DOHH2 (cell line): ENCODE results near the gene ZMYND8.

ENCODE experiments used
- H3F3A ChIP-seq: fragments of 200-600 bp; sonication (generic), shearing (Covaris generic); 2 replicates; pipeline ENCODE4 v1.6.0; 2016; ENCODE audit warnings: antibody characterized with exemption, mild to moderate bottlenecking; ENCODE audit not compliant: control insufficient read depth, insufficient read depth
- H3K27ac ChIP-seq: fragments of 200-600 bp; sonication (generic); 2 replicates; pipeline ENCODE4 v1.5.1; 2014; ENCODE audit warnings: low read depth, mild to moderate bottlenecking, low read length, moderate library complexity
- H3K27me3 ChIP-seq: fragments of 200-600 bp; sonication (generic); 2 replicates; pipeline ENCODE4 v1.6.1; 2014; ENCODE audit warnings: mild to moderate bottlenecking, low read length, mixed read lengths; ENCODE audit not compliant: control insufficient read depth
- H3K36me3 ChIP-seq: fragments of 200-600 bp; sonication (generic); 2 replicates; pipeline ENCODE4 v1.6.1; 2014; ENCODE audit warnings: mild to moderate bottlenecking, low read length, moderate library complexity, mixed read lengths; ENCODE audit not compliant: control insufficient read depth
- H3K4me1 ChIP-seq: fragments of 200-600 bp; sonication (generic); 2 replicates; pipeline ENCODE4 v1.6.1; 2014; ENCODE audit warnings: mild to moderate bottlenecking, low read length, mixed read lengths; ENCODE audit not compliant: control insufficient read depth
- H3K4me2 ChIP-seq: fragments of 200-600 bp; sonication (generic); 2 replicates; pipeline ENCODE4 v1.6.0; 2014; ENCODE audit warnings: mild to moderate bottlenecking, low read length, moderate library complexity
- H3K4me3 ChIP-seq: fragments of 200-600 bp; sonication (generic); 2 replicates; pipeline ENCODE4 v1.5.1; 2014; ENCODE audit warnings: mild to moderate bottlenecking, low read length, mixed read lengths
- H3K79me2 ChIP-seq: fragments of 200-600 bp; sonication (generic); 2 replicates; pipeline ENCODE4 v1.6.1; 2014; ENCODE audit warnings: mild to moderate bottlenecking, low read length, mixed read lengths; ENCODE audit not compliant: control insufficient read depth
- H3K9me2 ChIP-seq: fragments of 200-600 bp; sonication (generic); replicated peaks from 2 replicates; pipeline ENCODE4 v1.6.1; 2014; ENCODE audit warnings: mild to moderate bottlenecking, low read length, mixed read lengths; ENCODE audit not compliant: control insufficient read depth
- H3K9me3 ChIP-seq: fragments of 200-600 bp; sonication (generic); 2 replicates; pipeline ENCODE4 v1.6.1; 2014; ENCODE audit warnings: antibody characterized with exemption, low read length, mixed read lengths; ENCODE audit not compliant: control insufficient read depth, insufficient read depth
- H4K20me1 ChIP-seq: fragments of 200-600 bp; sonication (generic); 2 replicates; pipeline ENCODE4 v1.6.0; 2014; ENCODE audit warnings: low read depth, mild to moderate bottlenecking, antibody characterized with exemption, low read length, moderate library complexity; ENCODE audit not compliant: control insufficient read depth, insufficient read depth
- EZH2phosphoT487 ChIP-seq: fragments of 200-600 bp; sonication (generic); IDR thresholded peaks from 2 replicates; pipeline ENCODE4 v1.6.1; 2017; ENCODE audit warnings: borderline replicate concordance, mild to moderate bottlenecking, antibody characterized with exemption, low read length, moderate library complexity, mixed read lengths
- TF ChIP-seq, protein P1 (sequence below): fragments of 200-600 bp; sonication (generic); IDR thresholded peaks from one replicate; pipeline ENCODE4 v1.5.1; 2014; ENCODE audit warnings: antibody characterized with exemption, mild to moderate bottlenecking, low read depth, low read length; ENCODE audit not compliant: poor library complexity, severe bottlenecking

The ZMYND8 gene

DNA sequence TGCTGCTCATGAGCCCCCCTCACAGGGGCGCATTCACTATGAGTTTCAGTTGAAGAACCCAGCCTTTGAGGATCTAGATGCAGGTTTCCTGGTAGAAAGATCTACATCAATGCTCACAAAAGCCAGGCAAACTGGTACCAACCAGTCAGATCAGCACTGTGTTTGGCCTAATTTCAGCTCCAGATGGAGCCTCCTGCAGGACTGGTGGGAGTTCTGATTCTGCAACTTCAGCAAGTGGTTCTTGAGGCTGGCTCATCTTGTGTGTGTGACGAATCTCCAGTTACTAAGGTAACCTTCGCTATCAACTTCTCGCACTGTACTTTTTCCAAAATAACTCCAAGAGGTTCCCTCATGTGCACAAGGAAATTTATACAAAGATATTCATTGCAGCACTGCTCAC is 118.8 kb downstream of the ZMYND8 start:
- H4K20me1 ChIP-seq = no peaks in the 10 kb centered on the region

DNA sequence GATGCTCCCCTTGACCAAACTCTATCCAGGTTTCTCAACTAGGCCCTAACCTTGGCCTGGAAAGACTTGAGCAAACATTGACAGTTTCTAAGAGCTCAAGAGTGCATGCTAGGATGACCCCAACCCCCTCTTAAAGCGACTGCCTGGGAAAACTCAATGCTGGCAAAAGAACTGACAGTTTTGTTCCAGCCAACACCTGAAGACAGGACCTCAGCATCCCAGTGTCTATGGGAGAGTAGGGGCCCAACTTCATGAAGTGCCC is 119.9 kb downstream of the ZMYND8 start:
- Histone ChIP-seq H3F3A (no peaks in the 10 kb centered on the region), H3K4me3 (no peak overlapping the region), H3K27me3 (no peaks in the 10 kb centered on the region), H3K9me2 (no peaks in the 10 kb centered on the region), H3K9me3 (no peaks in the 10 kb centered on the region), H3K27ac (no peak overlapping the region), H3K79me2 (no peaks in the 10 kb centered on the region), H3K4me2 (no peak overlapping the region), H3K4me1 (no peaks in the 10 kb centered on the region), H3K36me3 (peaks cover 67% of the 10 kb centered on the region), H4K20me1 (no peaks in the 10 kb centered on the region)
- TF ChIP-seq EZH2phosphoT487 = no peak
- TF ChIP-seq, protein P1, sequence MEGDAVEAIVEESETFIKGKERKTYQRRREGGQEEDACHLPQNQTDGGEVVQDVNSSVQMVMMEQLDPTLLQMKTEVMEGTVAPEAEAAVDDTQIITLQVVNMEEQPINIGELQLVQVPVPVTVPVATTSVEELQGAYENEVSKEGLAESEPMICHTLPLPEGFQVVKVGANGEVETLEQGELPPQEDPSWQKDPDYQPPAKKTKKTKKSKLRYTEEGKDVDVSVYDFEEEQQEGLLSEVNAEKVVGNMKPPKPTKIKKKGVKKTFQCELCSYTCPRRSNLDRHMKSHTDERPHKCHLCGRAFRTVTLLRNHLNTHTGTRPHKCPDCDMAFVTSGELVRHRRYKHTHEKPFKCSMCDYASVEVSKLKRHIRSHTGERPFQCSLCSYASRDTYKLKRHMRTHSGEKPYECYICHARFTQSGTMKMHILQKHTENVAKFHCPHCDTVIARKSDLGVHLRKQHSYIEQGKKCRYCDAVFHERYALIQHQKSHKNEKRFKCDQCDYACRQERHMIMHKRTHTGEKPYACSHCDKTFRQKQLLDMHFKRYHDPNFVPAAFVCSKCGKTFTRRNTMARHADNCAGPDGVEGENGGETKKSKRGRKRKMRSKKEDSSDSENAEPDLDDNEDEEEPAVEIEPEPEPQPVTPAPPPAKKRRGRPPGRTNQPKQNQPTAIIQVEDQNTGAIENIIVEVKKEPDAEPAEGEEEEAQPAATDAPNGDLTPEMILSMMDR = no peak

More for the DNA sequence above, 118.8 kb downstream of the ZMYND8 start:
- peaks cover 7% of the 10 kb centered on the region for H3K79me2 ChIP-seq
- no peak overlapping the region for H3K4me3 ChIP-seq
- no peaks in the 10 kb centered on the region for H3K9me2 ChIP-seq
- no peaks in the 10 kb centered on the region for H3K9me3 ChIP-seq
- H3K36me3 ChIP-seq = peaks cover 70% of the 10 kb centered on the region
- H3K4me1 ChIP-seq = no peaks in the 10 kb centered on the region
- H3K27me3 ChIP-seq = no peaks in the 10 kb centered on the region
- no peak for TF ChIP-seq EZH2phosphoT487
- TF ChIP-seq, protein P1 = no peak
- no peak overlapping the region for H3K4me2 ChIP-seq
- H3F3A ChIP-seq = no peaks in the 10 kb centered on the region
- H3K27ac ChIP-seq = no peak overlapping the region

DNA sequence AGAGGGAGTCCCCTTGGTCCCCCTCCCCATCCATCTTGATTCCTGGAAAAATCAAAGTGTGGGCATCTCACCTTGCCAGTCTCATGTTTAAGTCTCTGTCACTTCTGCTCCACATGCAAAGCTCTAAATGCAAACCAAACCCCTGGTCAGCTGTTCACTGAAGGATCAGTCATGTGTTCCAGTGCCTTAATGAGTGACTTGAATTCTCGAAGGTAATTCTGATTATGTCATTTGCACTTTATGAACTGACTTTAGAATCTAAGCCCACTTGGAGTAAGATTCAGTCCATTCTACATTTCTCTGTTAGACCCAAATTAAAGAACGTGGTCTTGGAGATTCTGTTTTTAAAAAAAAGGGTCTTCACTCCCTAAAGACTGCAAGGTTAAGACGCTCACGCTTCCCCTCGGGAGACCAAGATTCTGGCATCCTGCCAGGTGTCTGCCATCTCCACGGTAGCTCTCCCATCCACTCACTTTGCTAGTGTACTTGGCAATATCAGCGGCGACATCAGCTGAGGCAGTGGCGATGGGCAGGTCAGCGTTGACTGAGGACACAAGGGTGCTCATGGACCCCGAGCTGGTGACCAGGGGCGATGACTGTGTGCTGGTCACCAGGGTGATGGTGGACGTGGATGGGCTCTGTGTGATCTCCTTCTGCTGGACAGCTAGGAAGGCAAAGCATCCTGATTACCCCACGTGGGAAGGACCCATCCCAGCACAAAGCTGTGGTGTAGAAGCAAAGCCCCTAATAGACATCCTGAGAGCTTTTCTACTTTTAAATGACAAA is 120.5 kb downstream of the ZMYND8 start:
- no peak overlapping the region for H3K27ac ChIP-seq
- H3K9me2 ChIP-seq = no peaks in the 10 kb centered on the region
- H3K4me2 ChIP-seq = no peak overlapping the region
- H3K79me2 ChIP-seq = no peaks in the 10 kb centered on the region
- H3K4me1 ChIP-seq = no peaks in the 10 kb centered on the region
- H3K36me3 ChIP-seq = peaks cover 72% of the 10 kb centered on the region
- no peak overlapping the region for H3K4me3 ChIP-seq
- no peaks in the 10 kb centered on the region for H3F3A ChIP-seq
- H4K20me1 ChIP-seq = no peaks in the 10 kb centered on the region
- H3K27me3 ChIP-seq = no peaks in the 10 kb centered on the region
- H3K9me3 ChIP-seq = no peaks in the 10 kb centered on the region
- TF ChIP-seq, protein P1 = no peak
- no peak for TF ChIP-seq EZH2phosphoT487
